PC-9 (cell line): ENCODE measurements around the gene MANBA. TPM values are rescaled to one million over a fixed set of nuclear protein-coding genes. Genes with fewer than 3 reads are reported as not detected.
"Not testable (repeated sequence)": the region's sequence is repeated elsewhere in the genome, so short reads cannot be mapped to it uniquely, and the experiment has no call there.

Source experiments
- BruUV-seq: library from RNA; stranded (reverse); fragments of 400-500 nt; replicated peaks from 2 replicates; lab custom pipeline; 2021; lab: Mats Ljungman, UMichigan
- CTCF ChIA-PET: fragments of 300-600 bp; sonication (Branson Sonifier 250); formaldehyde crosslinking; loops from one replicate; lab custom pipeline; 2022; ENCODE audit warnings: antibody characterized with exemption; lab: Charles Lee
- POLR2A ChIA-PET: fragments of 300-600 bp; sonication (Branson Sonifier 250); formaldehyde crosslinking; loops from one replicate; lab custom pipeline; 2022; ENCODE audit warnings: antibody characterized with exemption; ENCODE audit not compliant: unreplicated experiment; lab: Charles Lee
- DNase-seq, 2 experiments: peaks; one replicate each; pipeline versions ENCODE4 v3.0.0 to v3.0.0-alpha.2; 2015 to 2022; ENCODE audit warnings: mixed read lengths in 1 of 2
- H2AFZ ChIP-seq: fragments of 200-600 bp; sonication (generic); 2 replicates; pipeline ENCODE4 v1.8.1; 2017; ENCODE audit warnings: antibody characterized with exemption
- H3F3A ChIP-seq: fragments of 200-600 bp; sonication (generic); 2 replicates; pipeline ENCODE4 v1.8.1; 2017; ENCODE audit warnings: antibody characterized with exemption, mild to moderate bottlenecking, low read depth; ENCODE audit not compliant: insufficient read depth
- H3K27ac ChIP-seq: fragments of 200-600 bp; sonication (generic); 2 replicates; pipeline ENCODE4 v1.6.1; 2016; ENCODE audit warnings: mixed run types
- H3K27me3 ChIP-seq: fragments of 200-600 bp; sonication (generic); 2 replicates; pipeline ENCODE4 v1.6.1; 2016; ENCODE audit warnings: low read depth, mixed run types; ENCODE audit not compliant: insufficient read depth
- H3K36me3 ChIP-seq: fragments of 200-600 bp; sonication (generic); 2 replicates; pipeline ENCODE4 v1.6.1; 2016; ENCODE audit warnings: low read depth, mixed run types
- H3K4me1 ChIP-seq: fragments of 200-600 bp; sonication (generic); replicated peaks from 2 replicates; pipeline ENCODE4 v1.6.1; 2016; ENCODE audit warnings: mixed run types; ENCODE audit not compliant: insufficient read depth
- H3K4me2 ChIP-seq: fragments of 200-600 bp; sonication (generic); 2 replicates; pipeline ENCODE4 v1.6.1; 2017; ENCODE audit warnings: mixed run types
- H3K4me3 ChIP-seq: fragments of 200-600 bp; sonication (generic); 2 replicates; pipeline ENCODE4 v1.6.1; 2016; ENCODE audit warnings: mixed run types
- H3K79me2 ChIP-seq: fragments of 200-600 bp; sonication (generic); 2 replicates; pipeline ENCODE4 v1.6.1; 2017; ENCODE audit warnings: low read depth, mixed run types
- H3K9me2 ChIP-seq: fragments of 200-600 bp; sonication (generic); 2 replicates; pipeline ENCODE4 v1.8.1; 2017; ENCODE audit warnings: mild to moderate bottlenecking; ENCODE audit not compliant: insufficient read depth
- H3K9me3 ChIP-seq: fragments of 200-600 bp; sonication (generic); 2 replicates; pipeline ENCODE4 v1.8.1; 2016; ENCODE audit warnings: low read depth; ENCODE audit not compliant: insufficient read depth
- H4K20me1 ChIP-seq: fragments of 200-600 bp; sonication (generic); 2 replicates; pipeline ENCODE4 v1.8.1; 2017; ENCODE audit not compliant: insufficient read depth
- EZH2 ChIP-seq: fragments of 200-600 bp; sonication (generic); IDR thresholded peaks from 2 replicates; pipeline ENCODE4 v1.8.0; 2017; ENCODE audit warnings: antibody characterized with exemption, low read depth
- intact Hi-C: fragments of 100-400 bp; cut with micrococcal nuclease; formaldehyde crosslinking; loops from one replicate; pipeline ENCODE4 v1.10.0; 2022; ENCODE audit not compliant: unreplicated experiment
- total RNA-seq: library from RNA; stranded (reverse); gene quantifications from 2 replicates; pipeline ENCODE4 v1.2.3, GENCODE V29; 2021
- TF ChIP-seq, protein P1 (sequence below): fragments of 200-600 bp; sonication (generic); conservative IDR thresholded peaks from 2 replicates; pipeline ENCODE4 v1.6.1; 2017; ENCODE audit warnings: mixed run types, antibody characterized with exemption, mild to moderate bottlenecking, moderate library complexity

The MANBA gene
- total RNA-seq, 1 experiment from 2014 or later = 11.8 TPM

GRCh38 chr4:102754044-102754443, 6.7 kb downstream of the MANBA start:
- intact Hi-C loops = no loop called here
- no peaks in the 10 kb centered on the region for H3K36me3 ChIP-seq
- H3K9me3 ChIP-seq = no peaks in the 10 kb centered on the region
- DNase-seq = no peak
- H3K27ac ChIP-seq = no peak overlapping the region
- ChIA-PET POLR2A (no interaction called here), CTCF (interaction anchor here (0.6 kb wide), 1 partner anchor 231 kb away, joined by 3 read pairs; no protein-coding TSS in a partner anchor)
- no TSS peak for BruUV-seq
- no peaks in the 10 kb centered on the region for H3K27me3 ChIP-seq
- no peak overlapping the region for H3K4me2 ChIP-seq
- H3K9me2 ChIP-seq = no peaks in the 10 kb centered on the region
- TF ChIP-seq EZH2 = no peak
- no peaks in the 10 kb centered on the region for H4K20me1 ChIP-seq
- peaks cover 21% of the 10 kb centered on the region for H3K79me2 ChIP-seq
- no peaks in the 10 kb centered on the region for H3F3A ChIP-seq
- H2AFZ ChIP-seq = no peak overlapping the region
- H3K4me1 ChIP-seq = peaks cover 3% of the 10 kb centered on the region; the same call in 1 of the 2 replicates
- no peak overlapping the region for H3K4me3 ChIP-seq

DNA sequence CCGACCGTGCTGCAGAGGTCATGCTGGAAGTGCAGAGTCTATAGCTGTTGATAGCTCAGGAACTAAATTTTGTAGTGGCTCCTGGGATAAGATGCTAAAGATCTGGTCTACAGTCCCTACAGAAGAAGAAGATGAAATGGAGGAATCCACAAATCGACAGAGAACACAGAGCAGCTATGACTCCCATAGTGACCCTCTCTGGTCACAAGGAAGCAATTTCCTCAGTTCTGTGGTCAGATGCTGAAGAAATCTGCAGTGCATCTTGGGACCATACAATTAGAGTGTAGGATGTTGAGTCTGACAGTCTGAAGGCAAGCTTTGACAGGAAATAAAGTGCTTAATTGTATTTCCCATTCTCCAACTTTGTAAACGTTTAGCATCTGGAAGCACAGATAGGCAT, 8.8 kb downstream of the MANBA start:
- Histone ChIP-seq H3K4me2 (no peak overlapping the region), H3K36me3 (no peaks in the 10 kb centered on the region), H3F3A (no peaks in the 10 kb centered on the region), H3K27me3 (no peaks in the 10 kb centered on the region), H3K9me2 (no peaks in the 10 kb centered on the region), H3K4me1 (no peaks in the 10 kb centered on the region), H3K4me3 (no peak overlapping the region), H3K79me2 (peaks cover 2% of the 10 kb centered on the region; the same call in 1 of the 2 replicates), H3K27ac (no peak overlapping the region), H3K9me3 (no peaks in the 10 kb centered on the region), H4K20me1 (no peaks in the 10 kb centered on the region), H2AFZ (no peak overlapping the region)
- DNase-seq = no peak
- ChIA-PET POLR2A (no interaction called here), CTCF (no interaction called here)
- BruUV-seq = no TSS peak
- intact Hi-C loops = no loop called here
- TF ChIP-seq EZH2 = no peak
- TF ChIP-seq, protein P1, sequence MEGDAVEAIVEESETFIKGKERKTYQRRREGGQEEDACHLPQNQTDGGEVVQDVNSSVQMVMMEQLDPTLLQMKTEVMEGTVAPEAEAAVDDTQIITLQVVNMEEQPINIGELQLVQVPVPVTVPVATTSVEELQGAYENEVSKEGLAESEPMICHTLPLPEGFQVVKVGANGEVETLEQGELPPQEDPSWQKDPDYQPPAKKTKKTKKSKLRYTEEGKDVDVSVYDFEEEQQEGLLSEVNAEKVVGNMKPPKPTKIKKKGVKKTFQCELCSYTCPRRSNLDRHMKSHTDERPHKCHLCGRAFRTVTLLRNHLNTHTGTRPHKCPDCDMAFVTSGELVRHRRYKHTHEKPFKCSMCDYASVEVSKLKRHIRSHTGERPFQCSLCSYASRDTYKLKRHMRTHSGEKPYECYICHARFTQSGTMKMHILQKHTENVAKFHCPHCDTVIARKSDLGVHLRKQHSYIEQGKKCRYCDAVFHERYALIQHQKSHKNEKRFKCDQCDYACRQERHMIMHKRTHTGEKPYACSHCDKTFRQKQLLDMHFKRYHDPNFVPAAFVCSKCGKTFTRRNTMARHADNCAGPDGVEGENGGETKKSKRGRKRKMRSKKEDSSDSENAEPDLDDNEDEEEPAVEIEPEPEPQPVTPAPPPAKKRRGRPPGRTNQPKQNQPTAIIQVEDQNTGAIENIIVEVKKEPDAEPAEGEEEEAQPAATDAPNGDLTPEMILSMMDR = no peak

DNA sequence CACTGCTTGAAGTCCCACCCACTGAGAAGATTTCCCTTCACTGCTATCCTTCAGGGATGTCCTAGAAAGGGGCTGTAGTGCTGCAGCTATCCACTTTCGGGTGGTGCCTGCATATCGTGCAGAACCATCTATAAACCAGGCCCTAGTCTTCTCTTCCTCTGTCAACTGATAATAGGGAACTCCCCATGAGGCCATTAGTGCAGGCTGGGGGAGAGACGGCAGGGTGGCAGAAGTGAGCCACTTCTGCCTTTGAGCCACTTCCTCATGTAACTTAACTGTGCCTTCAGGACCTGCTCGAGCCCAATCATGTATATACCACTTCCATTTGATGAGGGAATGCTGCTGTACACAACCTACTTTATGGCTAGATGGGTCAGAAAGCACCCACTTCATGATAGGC, 17.4 kb downstream of the MANBA start:
- H3K9me3 ChIP-seq, H3F3A ChIP-seq, H4K20me1 ChIP-seq, intact Hi-C loops, CTCF ChIA-PET, H3K27ac ChIP-seq, H3K4me3 ChIP-seq, DNase-seq, BruUV-seq, POLR2A ChIA-PET, H3K27me3 ChIP-seq, H2AFZ ChIP-seq, H3K36me3 ChIP-seq, H3K9me2 ChIP-seq, H3K4me2 ChIP-seq, H3K4me1 ChIP-seq, H3K79me2 ChIP-seq: not testable (repeated sequence)

DNA sequence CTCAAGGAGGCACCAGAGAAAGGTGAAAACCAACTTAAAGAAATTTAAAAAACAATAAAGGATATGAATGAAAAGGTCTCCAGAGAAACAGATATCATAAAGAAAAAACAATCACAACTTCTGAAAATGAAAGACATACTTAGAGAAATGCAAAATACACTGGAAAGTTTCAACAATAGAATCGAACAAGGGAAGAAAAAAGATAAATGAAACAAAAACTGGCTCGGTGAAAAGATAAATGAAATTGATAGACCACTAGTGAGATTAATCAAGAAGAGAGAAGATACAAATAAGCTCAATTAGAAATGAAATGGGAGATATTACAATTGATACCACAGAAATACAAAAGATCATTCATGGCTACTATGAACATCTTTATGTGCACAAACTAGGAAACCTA, 22.0 kb downstream of the MANBA start:
- CTCF ChIA-PET = not testable (repeated sequence)

More for the DNA sequence above, 22.0 kb downstream of the MANBA start:
- H3F3A ChIP-seq, BruUV-seq, H3K36me3 ChIP-seq, H4K20me1 ChIP-seq, H3K4me3 ChIP-seq, DNase-seq, H2AFZ ChIP-seq, intact Hi-C loops, H3K27ac ChIP-seq, H3K27me3 ChIP-seq, H3K9me2 ChIP-seq, H3K9me3 ChIP-seq, POLR2A ChIA-PET, H3K4me2 ChIP-seq: not testable (repeated sequence)
- Histone ChIP-seq H3K4me1 (peaks cover 27% of the 10 kb centered on the region), H3K79me2 (peaks cover 32% of the 10 kb centered on the region)
